Fibroblast of the aortic adventitia (primary cell): Measurements from ENCODE around the gene CCN6. TPM values are rescaled to one million over a fixed set of nuclear protein-coding genes. Genes with fewer than 3 reads are reported as not detected.

ENCODE experiments used
- DNase-seq: peaks from one replicate; pipeline ENCODE4 v3.0.0-alpha.2; 2010; ENCODE audit warnings: low read depth
- H3K4me3 ChIP-seq: 2 replicates; pipeline ENCODE4 v1.5.1; 2011; ENCODE audit warnings: low read depth, mild to moderate bottlenecking, control low read depth, low read length, moderate library complexity
- total RNA-seq: library from RNA; depleted of rRNA; stranded (reverse); fragments of >200 nt; gene quantifications from 2 replicates; pipeline ENCODE4 v1.2.3, GENCODE V29; 2012; ENCODE audit warnings: low replicate concordance
- TF ChIP-seq, protein P1 (sequence below): IDR thresholded peaks from 2 replicates; pipeline ENCODE4 v1.5.1; 2011; ENCODE audit warnings: mild to moderate bottlenecking, low read length, control low read depth, inconsistent platforms; ENCODE audit not compliant: insufficient read depth

Gene CCN6
- total RNA-seq, 1 donor, result not detected

DNA sequence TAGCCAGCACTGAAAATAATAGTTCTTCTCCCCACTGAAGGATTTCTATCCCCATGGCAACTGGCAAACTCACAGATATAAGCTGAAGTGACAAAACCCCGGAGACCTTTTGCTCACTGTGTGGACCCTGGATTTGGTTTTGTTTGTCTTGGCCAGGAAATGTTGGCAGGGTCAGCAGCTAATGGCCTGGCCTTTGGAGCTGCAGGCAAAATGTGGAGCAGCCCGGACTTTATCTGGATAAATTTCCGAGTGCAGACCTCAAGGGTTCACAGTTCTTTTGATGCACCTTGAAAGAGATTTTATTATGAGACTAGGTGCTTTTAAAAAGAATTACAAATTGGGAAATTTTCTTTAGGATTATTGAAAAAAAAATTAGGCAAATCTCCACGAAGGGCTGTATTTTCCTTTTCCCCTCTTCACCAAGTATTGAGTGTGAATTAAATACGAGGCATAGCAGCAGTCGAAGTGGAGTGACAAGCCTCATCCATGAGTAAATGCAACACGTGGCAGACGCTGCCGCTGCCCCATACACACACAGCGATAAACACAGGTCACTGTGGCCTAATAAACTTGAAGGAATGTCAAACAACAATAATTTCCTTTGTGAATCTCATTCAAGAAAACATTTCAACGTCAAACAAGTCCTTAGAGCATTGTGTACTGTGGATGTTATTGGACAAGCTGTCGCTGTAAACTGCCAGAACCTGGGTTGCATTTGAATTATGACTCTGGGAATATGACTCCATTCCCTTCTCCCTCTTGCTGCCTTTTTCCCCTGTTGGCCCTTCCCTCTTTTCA, 35.1 kb upstream of the CCN6 start:
- DNase-seq, result peak; percentile 49
- H3K4me3 ChIP-seq, result no peak overlapping the region
- TF ChIP-seq, protein P1, sequence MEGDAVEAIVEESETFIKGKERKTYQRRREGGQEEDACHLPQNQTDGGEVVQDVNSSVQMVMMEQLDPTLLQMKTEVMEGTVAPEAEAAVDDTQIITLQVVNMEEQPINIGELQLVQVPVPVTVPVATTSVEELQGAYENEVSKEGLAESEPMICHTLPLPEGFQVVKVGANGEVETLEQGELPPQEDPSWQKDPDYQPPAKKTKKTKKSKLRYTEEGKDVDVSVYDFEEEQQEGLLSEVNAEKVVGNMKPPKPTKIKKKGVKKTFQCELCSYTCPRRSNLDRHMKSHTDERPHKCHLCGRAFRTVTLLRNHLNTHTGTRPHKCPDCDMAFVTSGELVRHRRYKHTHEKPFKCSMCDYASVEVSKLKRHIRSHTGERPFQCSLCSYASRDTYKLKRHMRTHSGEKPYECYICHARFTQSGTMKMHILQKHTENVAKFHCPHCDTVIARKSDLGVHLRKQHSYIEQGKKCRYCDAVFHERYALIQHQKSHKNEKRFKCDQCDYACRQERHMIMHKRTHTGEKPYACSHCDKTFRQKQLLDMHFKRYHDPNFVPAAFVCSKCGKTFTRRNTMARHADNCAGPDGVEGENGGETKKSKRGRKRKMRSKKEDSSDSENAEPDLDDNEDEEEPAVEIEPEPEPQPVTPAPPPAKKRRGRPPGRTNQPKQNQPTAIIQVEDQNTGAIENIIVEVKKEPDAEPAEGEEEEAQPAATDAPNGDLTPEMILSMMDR, result no peak

DNA sequence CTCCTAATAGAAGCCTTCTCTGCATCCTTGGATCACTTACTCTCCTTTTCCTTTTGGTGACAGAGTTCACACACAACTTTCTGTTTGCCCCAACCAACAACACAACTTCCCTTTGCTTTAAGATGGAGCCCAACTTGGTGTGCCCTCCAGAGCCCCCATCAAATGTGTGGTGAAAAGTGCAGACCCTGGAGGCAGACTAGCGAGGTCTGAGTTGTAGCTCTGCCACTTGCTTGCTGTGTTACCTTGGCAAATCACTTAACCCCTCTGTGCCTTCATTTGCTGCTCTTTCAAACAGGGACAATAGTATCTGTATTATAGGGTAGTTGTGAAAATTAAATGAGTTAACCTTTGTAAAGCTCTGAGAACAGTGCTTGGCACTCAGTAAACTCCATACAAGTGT, 34.3 kb upstream of the CCN6 start:
- no peak overlapping the region for H3K4me3 ChIP-seq
- TF ChIP-seq, protein P1, result no peak
- DNase-seq, result no peak

DNA sequence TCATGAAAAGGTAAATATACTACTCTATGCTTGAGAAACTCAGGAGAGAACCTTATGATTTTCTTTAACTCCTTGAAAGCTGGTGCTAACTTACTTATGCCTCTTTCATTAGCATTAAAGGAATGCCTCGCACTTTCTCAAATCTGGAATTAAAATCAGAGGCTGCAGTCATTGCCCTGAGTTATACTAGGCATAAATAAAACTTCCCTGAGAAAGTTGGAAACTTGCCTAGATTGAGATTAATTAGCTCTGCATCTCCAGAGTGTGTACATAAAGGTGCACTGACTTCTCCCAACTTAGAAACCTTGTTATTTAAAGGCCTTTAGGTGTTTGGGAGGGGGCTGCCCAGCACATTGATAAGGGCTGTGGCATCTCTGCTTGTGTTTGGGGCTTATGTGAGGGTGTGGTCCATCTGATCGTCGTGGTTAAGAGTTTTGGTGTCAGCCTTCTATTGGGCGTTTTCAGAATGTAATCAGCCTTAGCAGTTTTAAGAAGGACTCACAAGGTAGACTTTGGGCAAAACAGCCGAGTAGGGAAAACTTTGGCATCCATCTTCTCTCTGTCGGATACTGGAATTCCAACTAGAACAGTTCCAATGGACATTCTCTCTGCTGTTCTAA, 32.1 kb upstream of the CCN6 start:
- TF ChIP-seq, protein P1, result no peak
- H3K4me3 ChIP-seq, result no peak overlapping the region
- no peak for DNase-seq

DNA sequence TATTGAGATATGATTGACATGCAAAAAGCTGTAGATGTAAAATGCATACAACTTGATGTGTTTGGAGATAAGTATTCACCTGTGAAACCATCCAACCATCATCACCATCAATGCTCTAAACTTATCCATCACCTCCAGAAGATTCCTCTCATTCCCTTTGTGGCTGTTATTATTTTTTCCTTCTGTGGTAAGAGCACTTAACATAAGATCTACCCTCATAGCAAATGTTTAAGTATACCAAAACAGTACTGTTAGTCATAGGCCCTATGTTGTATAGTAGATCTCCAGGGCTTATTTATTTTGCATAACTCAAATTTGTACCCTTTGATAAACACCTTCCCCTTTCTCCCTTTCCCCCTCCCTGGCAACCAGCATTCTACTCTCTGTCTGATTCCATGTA, 31.2 kb upstream of the CCN6 start:
- H3K4me3 ChIP-seq, result no peak overlapping the region
- DNase-seq, result no peak
- TF ChIP-seq, protein P1, result no peak

DNA sequence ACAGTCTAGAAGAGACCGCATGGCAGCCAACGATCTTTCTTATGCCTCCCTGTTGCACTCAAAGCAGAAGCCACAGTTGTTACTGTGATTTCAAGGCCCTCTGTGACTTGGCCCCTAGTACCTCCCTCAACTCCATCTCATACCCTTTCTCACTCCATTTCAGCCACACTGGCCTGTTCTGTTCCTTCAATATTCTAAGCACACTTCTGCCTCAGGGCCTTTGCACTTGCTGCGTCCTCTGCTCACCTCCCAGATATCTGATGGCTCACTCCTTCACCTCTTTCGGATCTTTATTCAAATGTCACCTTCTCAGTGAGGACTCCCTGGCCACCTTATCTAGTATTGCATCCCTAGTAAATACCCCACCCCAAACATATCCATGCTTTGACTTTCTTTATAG, 29.4 kb upstream of the CCN6 start:
- no peak for DNase-seq
- H3K4me3 ChIP-seq, result no peak overlapping the region
- TF ChIP-seq, protein P1, result no peak

DNA sequence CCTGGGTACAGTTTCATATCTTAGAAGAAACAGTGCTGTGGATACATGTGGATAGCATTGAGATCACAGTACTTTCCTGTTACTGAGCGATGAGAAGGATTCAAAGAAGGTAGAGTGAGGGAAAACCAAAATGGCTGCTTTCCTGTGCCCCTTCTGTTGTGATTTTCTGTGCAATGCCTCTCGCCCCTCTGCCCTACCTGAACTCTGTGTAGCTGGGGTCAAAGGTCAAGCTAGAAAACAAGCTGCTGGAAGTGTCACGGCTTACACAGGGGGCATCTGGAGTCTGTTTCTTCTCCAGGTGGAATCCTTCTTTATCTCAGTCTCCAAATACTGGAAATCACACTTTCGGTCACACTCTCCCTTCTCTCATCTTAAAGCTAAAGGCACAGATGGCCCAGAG, 27.0 kb upstream of the CCN6 start:
- H3K4me3 ChIP-seq, result no peak overlapping the region
- TF ChIP-seq, protein P1, result no peak
- no peak for DNase-seq
